B cell (primary cell): ENCODE data around the gene CCDC112. TPM values are rescaled to one million over a fixed set of nuclear protein-coding genes. Genes with fewer than 3 reads are reported as not detected.

Source experiments
- ATAC-seq: fragments of 200-7000 bp; cut with Tn5 transposase; one replicate; pipeline ENCODE4 v1.10.0; 2021; ENCODE audit warnings: low read depth, mild to moderate bottlenecking, moderate number of reproducible peaks, moderate library complexity
- CTCF ChIA-PET: fragments of 350-600 bp; sonication (Branson Sonifier 250); formaldehyde crosslinking; loops from one replicate; lab custom pipeline; 2021; ENCODE audit warnings: antibody characterized with exemption, inconsistent platforms; lab: Charles Lee
- POLR2A ChIA-PET: fragments of 350-600 bp; sonication (Branson Sonifier 250); formaldehyde crosslinking; loops from one replicate; lab custom pipeline; 2021; ENCODE audit warnings: antibody characterized with exemption; lab: Charles Lee
- DNase-seq: peaks from one replicate; pipeline ENCODE4 v3.0.0; 2013
- H2AFZ ChIP-seq: 2 replicates; pipeline ENCODE4 v1.6.1; 2012; ENCODE audit warnings: mild to moderate bottlenecking, low read depth, low read length; ENCODE audit not compliant: insufficient read depth, poor library complexity, severe bottlenecking
- H3K27ac ChIP-seq, 2 donors: 1 replicate in 1 of 2; 2 replicates in 1 of 2; pipeline ENCODE4 v1.5.1; 2012 to 2013; ENCODE audit warnings: low read length in 2 of 2, mild to moderate bottlenecking in 2 of 2, moderate library complexity in 1 of 2
- H3K27me3 ChIP-seq, 4 experiments: fragments of 200-600 bp in 1 of 4; sonication (generic) in 1 of 4; replicated peaks in 1 of 4; 1 replicate in 2 of 4; 2 replicates in 2 of 4; pipeline versions ENCODE4 v1.6.1 to v1.7.0; 2013 to 2016; ENCODE audit warnings: low read length in 3 of 4, mild to moderate bottlenecking in 2 of 4, mixed read lengths in 1 of 4, moderate library complexity in 1 of 4; ENCODE audit not compliant: insufficient read depth in 4 of 4, control insufficient read depth in 3 of 4; ENCODE audit errors: control extremely low read depth in 1 of 4
- H3K36me3 ChIP-seq, 2 experiments: replicated peaks in 1 of 2; 1 replicate in 1 of 2; 2 replicates in 1 of 2; pipeline versions ENCODE4 v1.6.1 to v1.7.1; 2013; ENCODE audit warnings: low read length in 1 of 2; ENCODE audit not compliant: insufficient read depth in 2 of 2, control insufficient read depth in 1 of 2; ENCODE audit errors: control extremely low read depth in 1 of 2, extremely low read depth in 1 of 2
- H3K4me1 ChIP-seq, 2 donors: fragments of 200-600 bp in 1 of 2; sonication (generic) in 1 of 2; 1 replicate in 1 of 2; 2 replicates in 1 of 2; pipeline versions ENCODE4 v1.5.1 to v1.6.1; 2013 to 2017; ENCODE audit warnings: low read length in 2 of 2; ENCODE audit not compliant: control insufficient read depth in 2 of 2, insufficient read depth in 2 of 2
- H3K4me2 ChIP-seq: replicated peaks from 2 replicates; pipeline ENCODE3; 2012; ENCODE audit warnings: mild to moderate bottlenecking, low read depth, low read length; ENCODE audit not compliant: poor library complexity, severe bottlenecking
- H3K4me3 ChIP-seq, 5 experiments: fragments of 200-600 bp in 1 of 5; sonication (generic) in 1 of 5; 1 replicate in 3 of 5; 2 replicates in 2 of 5; pipeline versions ENCODE4 v1.5.1 to v1.7.0; 2011 to 2016; ENCODE audit warnings: low read length in 4 of 5, mild to moderate bottlenecking in 4 of 5, low read depth in 2 of 5, control low read depth in 1 of 5, moderate library complexity in 1 of 5; ENCODE audit not compliant: insufficient read depth in 1 of 5; ENCODE audit errors: control extremely low read depth in 1 of 5, extremely low read depth in 1 of 5
- H3K79me2 ChIP-seq: fragments of 200-600 bp; sonication (generic); one replicate; pipeline ENCODE4 v1.6.0; 2016; ENCODE audit warnings: low read length; ENCODE audit not compliant: control insufficient read depth, insufficient read depth
- H3K9ac ChIP-seq: fragments of 200-600 bp; sonication (generic); 2 replicates; pipeline ENCODE4 v1.6.1; 2017; ENCODE audit warnings: mild to moderate bottlenecking, low read length, moderate library complexity
- H3K9me3 ChIP-seq, 3 donors: one replicate each; pipeline versions ENCODE4 v1.6.1 to v1.7.1; 2013; ENCODE audit warnings: low read length in 2 of 3; ENCODE audit not compliant: control insufficient read depth in 2 of 3, insufficient read depth in 1 of 3; ENCODE audit errors: control extremely low read depth in 1 of 3
- H4K20me1 ChIP-seq: 2 replicates; pipeline ENCODE4 v1.6.0; 2012; ENCODE audit warnings: mild to moderate bottlenecking, low read length; ENCODE audit not compliant: insufficient read depth, control insufficient read depth, poor library complexity, severe bottlenecking
- H3K27ac Mint-ChIP-seq: one replicate; pipeline ENCODE4 v1.8.0; 2021; ENCODE audit warnings: mixed read lengths
- H3K27me3 Mint-ChIP-seq: one replicate; pipeline ENCODE4 v1.8.0; 2021; ENCODE audit warnings: mixed read lengths
- H3K4me1 Mint-ChIP-seq: one replicate; pipeline ENCODE4 v1.8.0; 2021; ENCODE audit warnings: mixed read lengths
- H3K4me3 Mint-ChIP-seq: one replicate; pipeline ENCODE4 v1.8.0; 2021; ENCODE audit warnings: mixed read lengths
- H3K9me3 Mint-ChIP-seq: one replicate; pipeline ENCODE4 v1.8.0; 2022; ENCODE audit warnings: mixed read lengths; ENCODE audit not compliant: insufficient read depth
- CTCF ChIP-seq: fragments of 200-600 bp; IDR thresholded peaks from one replicate; pipeline ENCODE4 v1.8.0; 2022; ENCODE audit warnings: antibody characterized with exemption, mild to moderate bottlenecking
- EZH2 ChIP-seq: IDR thresholded peaks from 2 replicates; pipeline ENCODE4 v1.6.1; 2012; ENCODE audit warnings: borderline replicate concordance, low read depth, mild to moderate bottlenecking, moderate library complexity, low read length; ENCODE audit not compliant: insufficient read depth, poor library complexity, severe bottlenecking
- WGBS: methylation state at CpG from one replicate; pipeline ENCODE4 v1.1.5; 2013; ENCODE audit warnings: missing lambda C conversion rate; ENCODE audit not compliant: insufficient coverage; 5-methylcytosine and 5-hydroxymethylcytosine counted together
- intact Hi-C: fragments of 100-400 bp; cut with micrococcal nuclease; formaldehyde crosslinking; loops from one replicate; pipeline ENCODE4 v1.10.0; 2022
- polyA plus RNA-seq: library from polyadenylated mRNA; depleted of rRNA; stranded (reverse); fragments of >200 nt; gene quantifications from 2 replicates; pipeline ENCODE4 v1.2.3, GENCODE V29; 2012
- total RNA-seq, 2 donors: library from RNA; stranded (reverse); fragments of 120-200 nt in 1 of 2; gene quantifications; 1 replicate in 1 of 2; 2 replicates in 1 of 2; pipeline versions ENCODE4 v1.2.3 to v1.2.4, GENCODE V29; 2013 to 2022

Gene CCDC112
- total and polyA plus RNA-seq, 2 donors (not counting 1 experiment from before 2014, with no cell fraction given): 3.7 to 9.6 TPM

- H3K4me1 ChIP-seq: no peaks in the 10 kb centered on the region
- no peaks in the 10 kb centered on the region for H3K36me3 ChIP-seq
- no peak overlapping the region for H3K4me3 Mint-ChIP-seq
- H3K27me3 ChIP-seq: peaks cover 0 to 7% (median 3%) of the 10 kb centered on the region in 4 experiments
- intact Hi-C loops: no loop called here
- no peaks in the 10 kb centered on the region for H3K9me3 ChIP-seq
- no peak for TF ChIP-seq EZH2
- TF ChIP-seq CTCF: no peak
- H2AFZ ChIP-seq: no peak overlapping the region
- H3K9ac ChIP-seq: no peak overlapping the region
- H3K27me3 Mint-ChIP-seq: peaks cover 12% of the 10 kb centered on the region
- 95% methylated on average over 3 of the region's 6 CpGs for WGBS
- H3K27ac ChIP-seq: no peak overlapping the region
- H3K27ac Mint-ChIP-seq: no peak overlapping the region
- H3K4me2 ChIP-seq: no peak overlapping the region
- ChIA-PET CTCF (no interaction called here), POLR2A (no interaction called here)
- no peak overlapping the region for H3K4me3 ChIP-seq
- no peaks in the 10 kb centered on the region for H4K20me1 ChIP-seq
- no peak for ATAC-seq
- H3K79me2 ChIP-seq: no peaks in the 10 kb centered on the region
- DNase-seq: no peak
- H3K4me1 Mint-ChIP-seq: no peaks in the 10 kb centered on the region
- peaks cover 3% of the 10 kb centered on the region for H3K9me3 Mint-ChIP-seq
Measured at GRCh38 chr5:115342590-115343377, 46.3 kb upstream of the CCDC112 start.

- Histone ChIP-seq H2AFZ (no peak overlapping the region), H3K27me3 (peaks cover 0 to 7% (median 3%) of the 10 kb centered on the region in 4 experiments), H3K9ac (no peak overlapping the region), H3K4me3 (no peak overlapping the region), H3K36me3 (no peaks in the 10 kb centered on the region), H4K20me1 (no peaks in the 10 kb centered on the region), H3K9me3 (no peaks in the 10 kb centered on the region), H3K4me1 (no peaks in the 10 kb centered on the region), H3K4me2 (no peak overlapping the region), H3K27ac (no peak overlapping the region), H3K79me2 (no peaks in the 10 kb centered on the region)
- DNase-seq (no peak), ATAC-seq (no peak)
- Mint-ChIP-seq H3K4me3 (no peak overlapping the region), H3K27ac (no peak overlapping the region), H3K4me1 (no peaks in the 10 kb centered on the region), H3K9me3 (peaks cover 3% of the 10 kb centered on the region), H3K27me3 (peaks cover 12% of the 10 kb centered on the region)
- no CpG with 5 or more reads among the region's 2 CpGs for WGBS
- POLR2A ChIA-PET: no interaction called here
- intact Hi-C loops: no loop called here
- CTCF ChIA-PET: no interaction called here
- TF ChIP-seq CTCF (no peak), EZH2 (no peak)
Measured at GRCh38 chr5:115341745-115342144, 45.3 kb upstream of the CCDC112 start.
